Left hindlimb (tissue), 1 donor: ENCODE measurements around the gene CCM2.

Source experiments
- DNase-seq: peaks from one replicate; pipeline ENCODE4 v3.0.0-alpha.2; 2018

Gene CCM2

GRCh38 chr7:45037876-45038275 lies 37.9 kb downstream of the CCM2 start:
- DNase-seq: no peak

- DNase-seq: no peak
Observed at GRCh38 chr7:45039106-45039505, 39.1 kb downstream of the CCM2 start.

GRCh38 chr7:45044338-45044737 lies 44.3 kb downstream of the CCM2 start:
- no peak for DNase-seq

- no peak for DNase-seq
Observed at GRCh38 chr7:45048748-45049147, 48.7 kb downstream of the CCM2 start.

- no peak for DNase-seq
Observed at GRCh38 chr7:45050198-45050597, 50.2 kb downstream of the CCM2 start.

- no peak for DNase-seq
Observed at GRCh38 chr7:45052011-45052410, 52.0 kb downstream of the CCM2 start.

- DNase-seq: no peak
Observed at GRCh38 chr7:45053401-45053800, 53.4 kb downstream of the CCM2 start.

- DNase-seq: no peak
Observed at GRCh38 chr7:45053941-45054340, 53.9 kb downstream of the CCM2 start.

GRCh38 chr7:45054442-45054841 lies 54.4 kb downstream of the CCM2 start:
- no peak for DNase-seq

- DNase-seq: no peak
Observed at GRCh38 chr7:45055016-45055415, 55.0 kb downstream of the CCM2 start.

- DNase-seq: no peak
Observed at GRCh38 chr7:45055594-45056219, 55.7 kb downstream of the CCM2 start.

- no peak for DNase-seq
Observed at GRCh38 chr7:45057878-45058277, 57.9 kb downstream of the CCM2 start.

- DNase-seq: no peak
Observed at GRCh38 chr7:45060295-45060694, 60.3 kb downstream of the CCM2 start.

- DNase-seq: no peak
Observed at GRCh38 chr7:45061352-45061751, 61.4 kb downstream of the CCM2 start.

GRCh38 chr7:45061806-45062425 lies 61.9 kb downstream of the CCM2 start:
- no peak for DNase-seq

GRCh38 chr7:45064047-45064725 lies 64.2 kb downstream of the CCM2 start:
- DNase-seq: no peak

- DNase-seq: no peak
Observed at GRCh38 chr7:45065031-45065995, 65.3 kb downstream of the CCM2 start.

- DNase-seq: no peak
Observed at GRCh38 chr7:45066409-45066808, 66.4 kb downstream of the CCM2 start.

GRCh38 chr7:45067582-45067981 lies 67.6 kb downstream of the CCM2 start:
- DNase-seq: no peak

- DNase-seq: no peak
Observed at GRCh38 chr7:45068236-45069023, 68.4 kb downstream of the CCM2 start.

GRCh38 chr7:45069444-45070253 lies 69.6 kb downstream of the CCM2 start:
- no peak for DNase-seq
